Renal pelvis (tissue), 3 donors: ENCODE measurements around the gene TRPV5. TPM values are rescaled to one million over a fixed set of nuclear protein-coding genes. Genes with fewer than 3 reads are reported as not detected.

Source experiments
- polyA plus RNA-seq, 3 donors: library from polyadenylated mRNA; unstranded; fragments of 120-200 nt; gene quantifications; one replicate each; pipeline ENCODE4 v1.2.1, GENCODE V29; 2013; ENCODE audit not compliant: insufficient read length in 3 of 3

Gene TRPV5
- polyA plus RNA-seq, 3 donors, result 0.56 to 1.7 (median 1.6) TPM

Other genes with a start within 250 kb of the TRPV5 start
- not detected for gene PRSS1, start 184.3 kb downstream of the TRPV5 start, polyA plus RNA-seq
- gene PRSS2, start 162.8 kb downstream of the TRPV5 start, polyA plus RNA-seq, result not detected
- 10 to 100 TPM; 21.3 to 27.8 (median 24.5) TPM for gene EPHB6, start 78.7 kb downstream of the TRPV5 start, polyA plus RNA-seq
- gene TRPV6, start 48.0 kb downstream of the TRPV5 start, polyA plus RNA-seq, result 10 to 100 TPM; 11.2 to 16.9 (median 14.1) TPM
- 1 to 10 TPM in 1 of 3 donors, under 1 TPM in 2; 0.40 to 1.0 (median 0.61) TPM for gene LLCFC1, start 5.7 kb upstream of the TRPV5 start, polyA plus RNA-seq
- gene KEL, start 28.6 kb upstream of the TRPV5 start, polyA plus RNA-seq, result 1 to 10 TPM; 1.6 to 4.8 (median 3.7) TPM
- not detected for gene OR9A2, start 93.4 kb upstream of the TRPV5 start, polyA plus RNA-seq
- gene OR6V1, start 118.6 kb upstream of the TRPV5 start, polyA plus RNA-seq, result not detected
- not detected for gene PIP, start 198.3 kb upstream of the TRPV5 start, polyA plus RNA-seq
- not detected for gene TAS2R39, start 249.7 kb upstream of the TRPV5 start, polyA plus RNA-seq